GM19240 (cell line): Measurements from ENCODE around the gene CEACAM19.
"Not testable (repeated sequence)": the region's sequence is repeated elsewhere in the genome, so short reads cannot be mapped to it uniquely, and the experiment has no call there.

ENCODE experiments used
- DNase-seq: peaks from one replicate; pipeline ENCODE4 v3.0.0; 2011; ENCODE audit warnings: low spot score; ENCODE audit not compliant: insufficient read length

CEACAM19 gene, protein sequence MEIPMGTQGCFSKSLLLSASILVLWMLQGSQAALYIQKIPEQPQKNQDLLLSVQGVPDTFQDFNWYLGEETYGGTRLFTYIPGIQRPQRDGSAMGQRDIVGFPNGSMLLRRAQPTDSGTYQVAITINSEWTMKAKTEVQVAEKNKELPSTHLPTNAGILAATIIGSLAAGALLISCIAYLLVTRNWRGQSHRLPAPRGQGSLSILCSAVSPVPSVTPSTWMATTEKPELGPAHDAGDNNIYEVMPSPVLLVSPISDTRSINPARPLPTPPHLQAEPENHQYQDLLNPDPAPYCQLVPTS

DNA sequence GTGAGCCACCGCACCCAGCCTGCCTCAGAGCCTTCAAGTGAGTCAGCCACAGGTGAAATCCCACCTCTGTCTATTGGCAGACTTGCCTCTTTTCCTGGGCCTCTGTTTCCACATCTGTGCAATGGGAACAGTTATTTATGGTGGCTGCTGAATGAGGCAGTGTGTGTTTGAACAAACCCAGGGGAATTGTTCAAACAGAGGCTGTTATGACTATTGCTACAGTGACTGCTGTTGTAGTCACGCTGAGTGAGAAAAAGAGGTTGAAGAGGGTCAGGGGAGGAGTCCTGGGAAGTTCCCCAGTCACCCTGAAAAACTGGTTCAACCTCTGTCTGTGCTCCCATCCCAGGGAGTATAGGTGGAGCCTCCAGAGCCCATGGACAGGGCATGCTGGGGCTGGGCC lies at the start of gene CEACAM19:
CEACAM19 (plus strand) TSS at position 83 of the 400 bp plus-strand sequence. CDS start 450 bp downstream, outside the sequence.
- no peak for DNase-seq

DNA sequence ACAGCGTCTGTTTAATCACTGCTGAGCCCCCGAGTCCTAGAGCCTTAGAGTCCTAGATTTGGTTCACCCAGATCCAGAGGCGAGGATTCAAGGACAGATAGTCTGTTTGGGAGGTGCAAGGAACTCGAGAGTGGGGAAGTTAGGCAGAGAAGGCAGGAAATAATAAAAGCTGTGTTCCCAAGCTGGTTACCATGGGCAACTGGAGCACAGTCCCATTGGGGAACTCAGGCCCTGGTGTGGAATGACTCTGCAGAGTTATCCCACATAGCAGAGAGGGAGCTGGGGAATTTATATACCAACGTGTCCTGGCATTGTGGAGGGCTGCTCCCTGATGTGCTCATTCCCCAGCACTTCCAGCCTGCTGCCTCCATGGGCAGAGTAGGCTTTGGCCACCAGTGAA lies 48.2 kb upstream of the CEACAM19 start:
- no peak for DNase-seq

GRCh38 chr19:44623626-44624025 lies 47.7 kb upstream of the CEACAM19 start:
- no peak for DNase-seq

GRCh38 chr19:44624840-44625354 lies 46.4 kb upstream of the CEACAM19 start:
- DNase-seq = no peak

GRCh38 chr19:44625637-44626036 lies 45.6 kb upstream of the CEACAM19 start:
- not testable (repeated sequence) for DNase-seq

DNA sequence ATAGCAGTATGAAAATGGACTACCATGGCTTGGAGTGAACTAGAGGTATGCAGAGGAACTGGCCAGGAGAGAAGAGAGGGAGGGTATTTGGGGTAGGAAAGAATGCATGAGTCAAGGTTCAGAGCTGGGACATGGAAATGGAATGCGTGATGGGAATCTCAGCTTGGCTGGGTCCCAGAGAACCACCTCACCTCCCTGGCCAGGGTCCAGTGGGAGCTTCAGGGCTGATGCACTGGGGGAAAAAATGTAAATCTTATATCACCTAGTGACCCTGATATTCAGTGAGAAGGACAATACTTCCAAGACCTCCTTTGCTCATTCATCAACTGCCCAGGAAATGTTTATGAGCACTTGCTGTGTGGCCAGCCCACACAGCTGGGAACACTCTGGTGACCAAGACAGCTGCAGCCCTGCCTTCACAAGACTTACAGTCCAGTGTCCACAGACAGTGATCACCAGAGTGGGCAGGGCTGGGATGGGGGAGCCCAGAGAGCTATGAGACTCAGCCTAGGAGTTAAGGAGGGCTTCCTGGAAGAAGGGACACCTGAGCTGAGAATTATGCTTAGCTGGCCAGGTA lies 45.1 kb upstream of the CEACAM19 start:
- no peak for DNase-seq

GRCh38 chr19:44627631-44628030 lies 43.7 kb upstream of the CEACAM19 start:
- DNase-seq = no peak

DNA sequence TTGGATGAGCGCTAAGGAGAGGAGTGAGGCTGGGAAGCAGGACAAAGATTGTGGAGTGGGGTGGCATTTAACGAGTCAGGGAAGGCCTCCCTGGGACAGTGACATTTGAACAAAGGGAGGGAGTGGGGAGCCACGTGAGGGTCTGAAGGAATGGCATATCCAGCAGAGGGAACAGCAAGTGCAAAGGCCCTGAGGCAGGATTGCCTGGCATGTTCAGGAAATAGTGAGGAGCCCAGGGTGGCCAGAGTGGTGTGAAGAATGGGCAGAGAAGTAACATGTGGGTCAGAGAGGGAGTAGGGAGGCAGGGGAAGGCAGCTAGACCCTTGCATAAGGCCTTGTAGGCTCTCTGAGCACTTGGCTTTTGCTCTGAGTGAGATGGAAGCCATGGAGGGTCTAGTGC lies 42.5 kb upstream of the CEACAM19 start:
- no peak for DNase-seq

DNA sequence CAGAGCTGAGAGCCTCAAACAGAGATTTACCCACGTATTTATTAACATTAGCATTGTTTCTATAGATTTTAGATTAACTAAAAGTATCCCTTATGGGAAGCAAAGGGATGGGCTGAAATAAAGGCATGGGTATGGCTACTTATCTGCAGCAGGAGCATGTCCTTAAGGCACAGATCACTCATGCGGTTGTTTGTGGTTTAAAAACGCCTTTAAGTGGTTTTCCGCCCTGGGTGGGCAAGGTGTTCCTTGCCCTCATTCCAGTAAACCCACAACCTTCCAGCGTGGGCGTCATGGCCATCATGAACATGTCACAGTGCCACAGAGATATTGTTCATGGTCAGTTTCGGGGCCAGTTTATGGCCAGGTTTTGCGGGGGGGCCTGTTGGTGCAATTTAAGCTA lies 39.7 kb upstream of the CEACAM19 start:
- DNase-seq = not testable (repeated sequence)

GRCh38 chr19:44634058-44634457 lies 37.2 kb upstream of the CEACAM19 start:
- DNase-seq = not testable (repeated sequence)

DNA sequence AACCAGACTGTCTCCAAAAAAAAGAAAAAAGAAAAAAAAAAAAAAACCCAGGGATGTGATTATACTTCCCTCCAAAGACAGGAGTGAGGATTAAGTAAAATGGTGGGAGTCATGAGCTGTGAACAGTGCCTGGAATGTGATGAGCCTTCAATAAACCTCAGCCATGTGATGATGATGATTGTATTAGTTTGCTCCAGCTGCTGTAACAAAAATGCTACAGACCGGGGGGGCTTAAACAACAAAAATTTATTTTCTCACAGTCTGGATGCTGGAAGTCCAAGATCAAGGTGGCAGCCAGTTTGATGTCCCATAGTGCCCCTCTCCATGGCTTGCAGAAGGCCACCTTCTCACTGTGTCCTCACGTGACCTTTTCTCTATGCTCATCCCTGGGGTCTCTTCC lies 36.5 kb upstream of the CEACAM19 start:
- DNase-seq = no peak

DNA sequence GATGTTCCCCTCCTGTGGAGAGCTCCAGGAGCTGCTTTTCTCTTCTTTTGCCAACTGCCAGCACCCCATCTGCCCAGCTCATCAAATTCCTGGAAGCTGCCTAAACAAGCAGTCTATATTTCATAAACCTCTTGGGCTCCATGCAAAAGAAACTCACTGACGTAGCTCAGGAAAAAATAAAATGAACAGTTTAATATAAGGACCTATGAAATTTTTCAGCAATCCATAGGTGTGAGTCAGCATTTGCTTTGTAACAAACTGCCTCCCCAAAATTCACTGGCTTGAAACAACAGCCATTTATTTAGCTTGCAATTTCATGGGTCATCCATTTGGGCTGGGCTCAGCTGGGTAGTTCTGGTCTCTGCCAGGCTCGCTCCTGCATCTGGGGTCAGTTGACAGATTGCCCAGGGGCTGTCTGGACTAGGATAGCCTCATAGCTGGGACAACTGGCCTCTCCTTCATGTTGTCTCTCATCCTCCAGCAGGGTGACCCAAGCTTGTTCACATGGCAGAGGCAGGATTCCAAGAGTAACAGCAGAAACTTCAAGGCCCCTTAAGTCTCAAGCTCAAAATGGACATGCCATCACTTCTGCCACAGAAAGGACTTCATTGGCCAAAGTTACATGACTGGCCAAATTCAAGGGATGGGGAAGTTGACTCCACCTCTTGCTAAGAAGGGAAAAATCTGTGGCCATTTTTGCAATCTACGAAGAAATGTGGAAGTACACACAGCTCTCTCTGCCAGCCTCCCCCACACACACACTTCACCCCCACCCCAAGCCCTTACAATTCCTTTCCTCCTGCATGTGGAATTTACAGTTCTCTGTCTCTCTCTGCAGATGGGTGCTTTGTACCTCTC lies 35.5 kb upstream of the CEACAM19 start:
- DNase-seq = no peak

- no peak for DNase-seq
These were observed 34.6 kb upstream of the CEACAM19 start for GRCh38 chr19:44636439-44637389.

GRCh38 chr19:44637390-44637764 lies 33.9 kb upstream of the CEACAM19 start:
- DNase-seq = no peak

- no peak for DNase-seq
These were observed 30.8 kb upstream of the CEACAM19 start for GRCh38 chr19:44640518-44640917.

DNA sequence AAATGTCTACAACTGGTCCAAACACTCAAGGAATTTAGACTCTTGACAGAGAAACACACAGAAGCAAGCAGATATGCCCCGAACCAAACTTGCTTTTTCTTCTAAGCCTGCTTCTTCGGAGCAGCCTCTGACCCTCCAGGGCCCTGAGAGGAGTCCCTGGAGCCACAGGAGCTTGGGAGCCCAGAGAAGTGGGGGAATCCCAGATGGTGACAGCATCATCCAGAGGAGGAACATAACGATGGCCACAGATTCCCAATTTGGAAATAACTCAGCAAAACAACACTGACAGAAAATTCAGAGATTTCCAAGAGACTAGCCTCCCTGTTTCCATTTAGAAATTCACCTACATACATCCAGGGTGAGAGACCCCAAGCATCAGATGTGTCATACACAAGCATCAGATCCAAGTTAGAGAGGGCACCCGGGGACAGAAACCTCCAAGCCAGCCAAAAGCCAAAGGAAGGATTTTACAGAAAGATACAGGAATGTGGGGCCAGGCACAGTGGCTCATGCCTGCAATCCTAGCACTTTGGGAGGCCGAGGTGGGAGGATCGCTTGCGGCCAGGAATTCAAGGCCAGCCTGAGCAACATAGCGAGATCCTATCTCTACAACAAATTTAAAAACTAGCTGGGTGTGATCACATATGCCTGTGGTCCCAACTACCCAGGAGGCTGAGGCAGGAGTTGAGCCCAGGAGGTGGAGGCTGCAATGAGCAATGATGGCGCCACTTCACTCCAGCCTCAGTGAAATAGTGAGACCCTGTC lies 29.6 kb upstream of the CEACAM19 start:
- DNase-seq = no peak

- DNase-seq = no peak
These were observed 28.9 kb upstream of the CEACAM19 start for GRCh38 chr19:44642377-44642776.

GRCh38 chr19:44643605-44644401 lies 27.5 kb upstream of the CEACAM19 start, which contains the start of gene PVR:
Gene PVR (plus strand): TSS chr19:44643910. CDS start chr19:44644097, 187 bp downstream.
- peak; percentile 24 for DNase-seq

DNA sequence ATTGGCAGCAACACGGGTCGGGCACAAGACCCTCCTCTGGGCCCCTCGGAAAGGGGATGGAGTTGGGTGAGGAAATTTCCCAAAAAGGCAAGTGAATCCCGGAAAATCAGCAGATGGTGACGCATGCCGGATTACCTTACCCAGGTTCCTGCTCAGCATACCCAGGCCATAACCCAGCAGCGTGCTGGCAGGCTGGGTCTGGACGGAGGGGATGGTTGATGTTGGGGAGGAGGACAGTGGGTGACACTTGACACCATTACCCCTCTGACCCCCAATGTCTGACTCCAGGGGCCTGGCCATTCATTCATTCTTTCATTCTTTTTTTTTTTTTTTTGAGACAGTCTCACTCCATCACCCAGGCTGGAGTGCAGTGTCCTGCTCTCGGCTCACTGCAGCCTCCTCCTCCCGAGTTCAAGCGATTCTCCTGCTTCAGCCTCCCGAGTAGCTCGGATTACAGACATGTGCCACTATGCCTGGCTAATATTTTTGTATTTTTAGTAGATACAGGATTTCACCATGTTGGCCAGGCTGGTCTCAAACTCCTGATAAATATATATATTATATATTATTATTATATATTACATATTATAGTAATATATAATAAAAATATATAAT lies 26.8 kb upstream of the CEACAM19 start:
- DNase-seq = no peak
